GM19351 (cell line): ENCODE results near the gene FAM83F.
"Not testable (repeated sequence)": the region's sequence is repeated elsewhere in the genome, so short reads cannot be mapped to it uniquely, and the experiment has no call there.

Experiments
- ATAC-seq: cut with Tn5 transposase; IDR thresholded peaks from one replicate; pipeline ENCODE4 v1.9.1; 2021; ENCODE audit warnings: mild to moderate bottlenecking, moderate library complexity; ENCODE audit not compliant: unreplicated experiment

FAM83F gene

DNA sequence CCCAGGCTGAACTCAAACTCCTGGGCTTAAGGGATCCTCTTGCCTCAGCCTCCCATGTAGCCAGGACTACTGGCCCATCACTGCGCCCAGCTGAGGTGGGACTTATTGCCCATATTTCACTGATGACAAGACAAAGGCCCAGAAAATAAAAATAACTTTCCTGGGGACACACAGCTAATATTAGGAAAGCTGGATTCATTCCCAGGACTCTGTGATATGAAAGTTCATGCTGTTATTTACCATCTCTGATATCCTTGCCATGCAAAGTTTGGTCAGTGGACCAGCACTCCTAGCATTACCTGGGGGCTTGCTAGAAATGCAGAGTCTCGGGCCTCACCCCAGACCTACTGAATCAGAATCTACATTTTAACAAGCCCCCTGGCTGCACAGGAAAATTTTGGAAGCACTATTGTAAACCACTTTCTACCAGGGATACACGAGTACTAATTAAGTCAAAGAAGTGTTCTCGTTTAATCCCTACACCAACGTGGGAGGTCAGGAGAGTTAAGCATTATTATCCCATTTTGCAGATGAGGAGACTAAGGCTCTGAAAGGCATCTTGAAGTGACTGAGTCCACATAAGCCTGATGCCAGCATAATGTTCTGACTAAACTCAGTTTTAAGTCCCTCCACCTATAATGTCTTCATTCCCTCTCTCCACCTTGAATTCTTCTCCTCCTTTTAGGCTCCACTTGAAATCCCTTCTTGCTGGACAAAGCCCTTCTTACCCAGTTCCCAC, 2.5 kb upstream of the FAM83F start:
- ATAC-seq, result no peak

- not testable (repeated sequence) for ATAC-seq
Measured at GRCh38 chr22:39992894-39993293, 1.9 kb upstream of the FAM83F start.

DNA sequence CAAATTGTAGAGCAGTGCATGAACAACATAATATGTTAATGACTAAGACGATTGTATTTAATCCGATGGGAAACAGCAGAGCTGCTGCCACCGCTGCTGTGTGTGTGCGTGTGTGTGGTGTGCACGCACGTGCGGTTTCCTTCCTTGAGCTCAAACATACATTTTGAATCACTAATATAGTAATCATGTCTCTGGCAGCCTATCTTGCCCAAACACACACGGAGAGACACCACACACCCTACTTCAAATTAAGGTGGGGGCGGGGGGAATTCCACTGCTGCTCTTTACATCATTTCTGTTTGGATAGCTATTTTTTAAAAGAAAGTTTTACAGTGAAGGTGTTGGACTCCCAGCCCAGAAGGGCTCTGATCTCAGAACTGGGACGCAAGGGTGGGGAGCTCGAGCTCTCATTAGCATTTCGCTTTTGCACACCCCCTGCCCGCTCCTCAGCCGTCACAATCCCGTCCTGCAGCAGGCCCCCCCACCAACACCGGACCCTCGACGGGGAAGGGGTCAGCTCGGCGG, 651 bp upstream of the FAM83F start:
- no peak for ATAC-seq

GRCh38 chr22:39995393-39996252, 869 bp downstream of the FAM83F start:
- ATAC-seq, result no peak

DNA sequence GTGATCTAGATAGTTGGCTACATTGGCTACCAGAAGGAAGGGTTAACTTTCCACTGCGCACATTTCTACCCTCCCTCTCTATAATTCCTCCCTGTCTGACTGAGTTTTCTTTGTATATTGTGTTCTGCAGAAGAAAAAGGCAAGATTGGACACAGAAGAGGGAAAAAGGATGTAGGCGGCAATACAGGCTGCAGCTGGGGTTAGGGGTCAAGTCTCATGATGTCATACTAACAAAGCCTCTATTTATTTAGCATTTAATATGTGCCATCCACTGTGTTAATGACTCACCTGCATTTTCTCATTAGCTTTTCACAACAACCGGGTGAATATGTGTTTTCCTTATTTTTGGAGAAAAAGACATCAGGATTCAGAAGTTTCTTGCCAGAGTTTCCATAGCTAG, 2.0 kb downstream of the FAM83F start:
- ATAC-seq, result no peak

GRCh38 chr22:39997421-39997820, 2.7 kb downstream of the FAM83F start:
- no peak for ATAC-seq

GRCh38 chr22:39997939-39998726, 3.4 kb downstream of the FAM83F start:
- ATAC-seq, result no peak

DNA sequence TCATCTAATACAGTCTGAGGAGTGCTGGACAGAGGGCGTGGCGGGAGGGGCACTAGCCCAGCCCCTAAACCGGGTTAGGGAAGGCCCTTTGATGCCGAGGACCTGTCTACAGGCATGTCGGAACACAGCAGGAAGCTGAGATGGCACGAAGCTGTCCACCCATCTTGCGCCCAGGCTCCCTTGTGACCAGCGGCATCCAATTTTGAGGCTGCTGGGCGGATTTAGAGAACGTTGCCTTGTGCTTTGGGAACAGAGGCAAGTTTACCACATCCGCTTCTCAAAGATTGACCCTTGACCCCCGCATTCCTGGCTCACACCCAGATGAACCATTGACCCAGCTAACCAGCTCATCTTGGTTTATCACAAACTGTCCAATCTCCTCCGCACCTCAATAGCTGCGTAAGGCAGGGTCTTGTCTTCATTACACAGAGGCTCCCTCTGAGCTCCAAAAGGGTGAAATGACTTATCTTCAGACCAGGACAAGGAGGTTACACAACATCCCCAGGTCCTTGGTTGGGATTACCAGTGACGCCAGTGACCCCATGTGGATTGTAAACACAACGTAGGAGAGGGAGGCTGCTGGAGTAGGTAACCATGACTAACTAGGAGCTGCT, 4.5 kb downstream of the FAM83F start:
- no peak for ATAC-seq

- ATAC-seq, result no peak
Measured at GRCh38 chr22:40000171-40000570, 5.4 kb downstream of the FAM83F start.

DNA sequence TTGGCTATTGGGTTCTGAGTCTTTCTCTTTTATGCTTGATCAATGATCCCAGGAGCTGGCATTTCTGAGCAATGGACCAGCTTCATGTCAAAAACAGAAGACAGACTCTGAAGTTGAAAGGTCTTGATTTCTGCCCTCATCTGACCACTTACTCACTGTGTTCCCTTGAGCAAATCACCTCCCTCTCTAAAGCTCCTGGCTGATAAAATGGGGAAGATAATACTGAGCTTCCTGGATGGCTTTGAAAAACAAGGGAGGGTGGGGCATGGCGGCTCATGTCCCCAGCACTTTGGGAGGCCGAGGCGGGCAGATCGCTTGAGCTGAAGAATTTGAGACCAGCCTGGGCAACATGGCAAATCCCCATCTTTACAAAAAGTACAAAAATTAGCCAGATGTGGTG, 6.4 kb downstream of the FAM83F start:
- ATAC-seq, result no peak

- no peak for ATAC-seq
Measured at GRCh38 chr22:40001800-40002577, 7.2 kb downstream of the FAM83F start.

GRCh38 chr22:40002935-40003715, 8.4 kb downstream of the FAM83F start:
- no peak for ATAC-seq

DNA sequence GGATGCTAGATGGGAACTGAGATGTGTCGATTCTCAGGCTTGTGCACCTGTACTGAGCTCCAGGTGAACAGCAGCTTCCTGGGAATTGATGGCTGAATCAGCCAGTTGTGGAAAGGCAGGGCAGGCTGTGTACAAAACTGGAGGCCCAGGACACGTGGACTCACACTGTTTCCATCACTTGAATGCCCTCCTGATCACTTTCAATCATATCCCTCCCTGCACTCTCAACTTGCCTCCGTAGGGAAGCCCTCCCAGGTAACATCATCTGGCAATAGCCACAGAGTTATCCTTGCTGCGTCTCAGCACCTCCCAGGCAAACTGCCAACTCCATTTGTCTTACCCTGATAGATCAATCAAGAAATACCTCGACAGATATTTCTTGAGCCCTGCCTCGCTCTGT, 10.1 kb downstream of the FAM83F start:
- ATAC-seq, result no peak

DNA sequence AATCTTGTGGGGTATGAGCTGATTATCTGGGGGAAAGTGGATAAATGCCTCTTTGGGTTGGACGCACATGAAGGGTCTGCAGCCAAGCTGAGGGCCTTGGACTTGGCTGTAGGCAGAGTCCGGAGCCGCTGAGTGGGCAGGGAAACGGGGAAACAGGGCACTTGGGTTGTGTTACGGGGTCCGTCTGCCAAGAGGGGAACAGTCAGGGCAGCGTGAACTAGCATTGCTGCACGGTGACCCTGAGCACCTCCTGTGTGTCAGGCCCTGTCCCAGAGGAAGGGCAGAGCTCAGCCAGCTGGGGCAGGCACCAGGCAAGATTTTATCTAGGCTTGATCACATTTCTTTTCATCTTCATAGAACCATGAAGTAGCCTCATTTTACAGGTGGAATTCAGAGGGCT, 11.9 kb downstream of the FAM83F start:
- ATAC-seq, result no peak

DNA sequence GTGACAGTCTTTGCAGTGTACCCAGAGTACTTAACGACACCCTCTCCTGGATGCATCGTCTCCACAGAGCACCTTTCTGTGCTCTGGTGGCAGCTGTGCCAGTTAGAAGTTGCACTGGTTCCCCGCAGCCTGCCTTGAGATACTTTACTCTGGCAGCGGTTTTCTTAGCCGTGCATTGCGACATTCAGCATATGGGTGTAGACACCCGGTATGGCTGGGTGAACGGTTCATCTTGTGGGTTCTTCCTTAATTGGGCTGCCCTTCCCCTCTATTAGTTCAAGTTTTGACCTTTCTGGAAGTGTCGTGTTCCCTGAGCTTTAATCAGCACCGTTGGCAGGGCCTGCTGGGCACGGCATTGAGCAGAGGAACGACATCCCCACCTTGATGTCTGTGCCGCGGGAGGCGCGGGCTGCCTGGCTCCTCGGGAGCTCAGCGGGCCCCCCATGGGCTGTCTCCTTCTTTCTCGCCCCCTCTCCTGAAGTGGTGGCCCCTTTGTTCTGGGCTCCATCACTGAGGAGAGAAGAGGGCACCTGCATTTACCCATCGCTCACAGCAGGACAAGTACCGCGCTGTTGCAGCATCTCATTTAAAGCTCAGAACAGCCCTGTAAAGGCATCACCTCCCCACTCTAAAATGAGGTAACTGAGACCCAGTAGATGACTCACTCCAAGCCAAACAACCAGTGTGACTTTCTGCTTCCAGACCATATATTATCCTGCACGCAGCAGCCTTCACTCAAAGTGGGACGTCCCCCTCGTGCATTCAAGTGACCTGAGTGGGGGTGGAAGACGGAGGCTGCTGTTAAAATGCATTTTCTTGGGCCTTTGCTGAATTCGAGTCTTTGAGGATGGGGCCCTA, 13.3 kb downstream of the FAM83F start:
- ATAC-seq, result no peak

DNA sequence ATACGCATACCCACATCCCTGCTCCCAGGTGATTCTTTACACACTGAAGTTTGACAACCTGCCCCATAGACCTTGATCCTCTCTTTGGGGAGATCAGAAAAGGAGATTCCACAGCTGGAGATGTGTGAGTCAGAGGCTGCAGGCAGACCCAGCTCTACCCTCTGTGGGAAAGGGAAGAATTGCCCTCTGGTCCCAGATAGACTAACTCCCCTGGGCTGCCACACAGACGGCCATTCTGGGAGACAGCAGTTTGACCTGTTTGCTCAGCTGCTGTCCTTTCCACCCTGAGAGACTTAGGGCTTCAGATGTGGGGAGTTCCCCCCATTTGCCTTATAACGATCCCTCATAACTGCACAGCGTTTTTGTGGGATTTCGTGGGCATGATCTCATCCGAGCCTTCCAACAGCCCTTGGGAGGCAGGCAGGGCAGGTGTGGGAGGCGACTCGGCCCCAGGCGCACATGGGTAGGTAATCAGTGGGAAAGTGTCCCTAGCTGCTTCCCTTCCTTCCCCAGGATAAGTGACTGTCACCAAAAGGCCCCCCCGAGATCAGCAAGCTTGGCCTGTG, 14.1 kb downstream of the FAM83F start:
- no peak for ATAC-seq

DNA sequence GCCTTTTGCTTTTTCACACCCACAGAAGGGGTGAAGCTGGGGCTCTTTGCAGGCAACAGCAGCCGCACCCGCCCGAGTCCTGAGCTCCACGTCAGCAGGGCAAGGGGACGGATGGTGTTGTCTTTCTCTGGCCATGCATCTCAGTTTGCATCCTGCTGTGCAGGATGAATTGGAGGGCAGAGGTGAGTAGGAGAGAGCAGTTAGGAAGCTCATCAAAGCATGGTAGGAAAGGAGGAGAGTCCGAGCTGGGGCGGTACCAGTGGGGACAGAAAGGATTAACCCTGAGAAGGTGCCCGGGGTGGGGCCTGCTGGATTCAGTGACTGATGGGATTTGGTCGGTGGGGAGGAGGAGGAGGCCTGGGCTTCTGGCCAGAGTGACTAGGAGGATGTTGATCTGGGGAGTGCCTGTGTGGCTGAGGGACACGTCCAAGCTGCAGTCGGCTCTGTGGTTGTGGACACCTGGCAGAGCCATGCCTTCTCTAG, 14.6 kb downstream of the FAM83F start:
- ATAC-seq, result no peak
